OCI-LY1 (cell line): ENCODE data around the gene CHSY1.

Source experiments
- H2AFZ ChIP-seq: fragments of 200-600 bp; sonication (generic), shearing (Covaris generic); 2 replicates; pipeline ENCODE4 v1.6.0; 2014; ENCODE audit warnings: antibody characterized with exemption, mild to moderate bottlenecking, low read length
- H3F3A ChIP-seq: fragments of 200-600 bp; sonication (generic), shearing (Covaris generic); 2 replicates; pipeline ENCODE4 v1.6.0; 2014; ENCODE audit warnings: mild to moderate bottlenecking, antibody characterized with exemption, low read length, moderate library complexity; ENCODE audit not compliant: insufficient read depth
- H3K27ac ChIP-seq: fragments of 200-600 bp; sonication (generic); 2 replicates; pipeline ENCODE4 v1.5.1; 2014; ENCODE audit warnings: low read length, mixed run types, mild to moderate bottlenecking, low read depth; ENCODE audit not compliant: poor library complexity, severe bottlenecking
- H3K27me3 ChIP-seq: fragments of 200-600 bp; sonication (generic); 2 replicates; pipeline ENCODE4 v1.6.0; 2014; ENCODE audit warnings: antibody characterized with exemption, mild to moderate bottlenecking, low read length, moderate library complexity; ENCODE audit not compliant: insufficient read depth
- H3K36me3 ChIP-seq: fragments of 200-600 bp; sonication (generic); 2 replicates; pipeline ENCODE4 v1.6.1; 2014; ENCODE audit warnings: mild to moderate bottlenecking, antibody characterized with exemption, low read length, moderate library complexity, mixed read lengths; ENCODE audit not compliant: insufficient read depth
- H3K4me1 ChIP-seq: fragments of 200-600 bp; sonication (generic); 2 replicates; pipeline ENCODE4 v1.5.1; 2014; ENCODE audit warnings: mild to moderate bottlenecking, low read length, moderate library complexity; ENCODE audit not compliant: insufficient read depth, severe bottlenecking
- H3K4me2 ChIP-seq: fragments of 200-600 bp; sonication (generic), shearing (Covaris generic); 2 replicates; pipeline ENCODE4 v1.6.1; 2014; ENCODE audit warnings: low read length
- H3K4me3 ChIP-seq: fragments of 200-600 bp; sonication (generic); 2 replicates; pipeline ENCODE4 v1.5.1; 2014; ENCODE audit warnings: low read length, low read depth, mild to moderate bottlenecking, mixed read lengths; ENCODE audit not compliant: poor library complexity, severe bottlenecking
- H3K79me2 ChIP-seq: fragments of 200-600 bp; shearing (Covaris generic); 2 replicates; pipeline ENCODE4 v1.6.1; 2016; ENCODE audit warnings: mixed run types, low read length, mixed read lengths; ENCODE audit not compliant: insufficient read depth
- H3K9ac ChIP-seq: fragments of 200-600 bp; sonication (generic), shearing (Covaris generic); 2 replicates; pipeline ENCODE4 v1.6.1; 2014; ENCODE audit warnings: mild to moderate bottlenecking, low read length, mixed read lengths
- H3K9me2 ChIP-seq: fragments of 200-600 bp; sonication (generic), shearing (Covaris generic); 2 replicates; pipeline ENCODE4 v1.6.1; 2014; ENCODE audit warnings: low read depth, mild to moderate bottlenecking, low read length, mixed read lengths
- H3K9me3 ChIP-seq: fragments of 200-600 bp; shearing (Covaris generic); 2 replicates; pipeline ENCODE4 v1.6.1; 2014; ENCODE audit warnings: low read length, mixed read lengths
- H4K20me1 ChIP-seq: fragments of 200-600 bp; sonication (generic), shearing (Covaris generic); 2 replicates; pipeline ENCODE4 v1.6.0; 2016; ENCODE audit warnings: mild to moderate bottlenecking, low read length; ENCODE audit not compliant: insufficient read depth
- EZH2 ChIP-seq: fragments of 200-600 bp; sonication (generic), shearing (Covaris generic); IDR thresholded peaks from 2 replicates; pipeline ENCODE4 v1.8.0; 2017; ENCODE audit warnings: borderline replicate concordance, mixed run types, mild to moderate bottlenecking, antibody characterized with exemption, low read length, moderate library complexity, mixed read lengths
- TF ChIP-seq, protein P1 (sequence below): fragments of 200-600 bp; sonication (generic), shearing (Covaris generic); IDR thresholded peaks from 2 replicates; pipeline ENCODE4 v1.5.1; 2017; ENCODE audit warnings: mild to moderate bottlenecking, antibody characterized with exemption, low read length, moderate library complexity, mixed read lengths

The CHSY1 gene

GRCh38 chr15:101255615-101256241, 3.9 kb upstream of the CHSY1 start:
- Histone ChIP-seq H3K4me2 (no peak overlapping the region), H3K9me2 (no peaks in the 10 kb centered on the region), H3K9me3 (no peaks in the 10 kb centered on the region), H3F3A (no peaks in the 10 kb centered on the region), H3K9ac (no peak overlapping the region), H3K4me3 (no peak overlapping the region), H3K27me3 (peaks cover 5% of the 10 kb centered on the region; the same call in 1 of the 2 replicates), H4K20me1 (no peaks in the 10 kb centered on the region), H2AFZ (no peak overlapping the region), H3K36me3 (no peaks in the 10 kb centered on the region), H3K27ac (no peak overlapping the region), H3K79me2 (no peaks in the 10 kb centered on the region), H3K4me1 (peaks cover 10% of the 10 kb centered on the region)
- TF ChIP-seq, protein P1, sequence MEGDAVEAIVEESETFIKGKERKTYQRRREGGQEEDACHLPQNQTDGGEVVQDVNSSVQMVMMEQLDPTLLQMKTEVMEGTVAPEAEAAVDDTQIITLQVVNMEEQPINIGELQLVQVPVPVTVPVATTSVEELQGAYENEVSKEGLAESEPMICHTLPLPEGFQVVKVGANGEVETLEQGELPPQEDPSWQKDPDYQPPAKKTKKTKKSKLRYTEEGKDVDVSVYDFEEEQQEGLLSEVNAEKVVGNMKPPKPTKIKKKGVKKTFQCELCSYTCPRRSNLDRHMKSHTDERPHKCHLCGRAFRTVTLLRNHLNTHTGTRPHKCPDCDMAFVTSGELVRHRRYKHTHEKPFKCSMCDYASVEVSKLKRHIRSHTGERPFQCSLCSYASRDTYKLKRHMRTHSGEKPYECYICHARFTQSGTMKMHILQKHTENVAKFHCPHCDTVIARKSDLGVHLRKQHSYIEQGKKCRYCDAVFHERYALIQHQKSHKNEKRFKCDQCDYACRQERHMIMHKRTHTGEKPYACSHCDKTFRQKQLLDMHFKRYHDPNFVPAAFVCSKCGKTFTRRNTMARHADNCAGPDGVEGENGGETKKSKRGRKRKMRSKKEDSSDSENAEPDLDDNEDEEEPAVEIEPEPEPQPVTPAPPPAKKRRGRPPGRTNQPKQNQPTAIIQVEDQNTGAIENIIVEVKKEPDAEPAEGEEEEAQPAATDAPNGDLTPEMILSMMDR, result no peak
- no peak for TF ChIP-seq EZH2

GRCh38 chr15:101255051-101255395, 3.2 kb upstream of the CHSY1 start:
- TF ChIP-seq, protein P1, result no peak
- TF ChIP-seq EZH2, result no peak
- Histone ChIP-seq H3F3A (no peaks in the 10 kb centered on the region), H3K27me3 (peaks cover 9% of the 10 kb centered on the region), H3K4me3 (no peak overlapping the region), H3K4me1 (peaks cover 17% of the 10 kb centered on the region), H4K20me1 (no peaks in the 10 kb centered on the region), H3K9me2 (no peaks in the 10 kb centered on the region), H3K36me3 (no peaks in the 10 kb centered on the region), H3K4me2 (no peak overlapping the region), H3K9me3 (no peaks in the 10 kb centered on the region), H2AFZ (no peak overlapping the region), H3K79me2 (no peaks in the 10 kb centered on the region), H3K9ac (no peak overlapping the region), H3K27ac (no peak overlapping the region)

DNA sequence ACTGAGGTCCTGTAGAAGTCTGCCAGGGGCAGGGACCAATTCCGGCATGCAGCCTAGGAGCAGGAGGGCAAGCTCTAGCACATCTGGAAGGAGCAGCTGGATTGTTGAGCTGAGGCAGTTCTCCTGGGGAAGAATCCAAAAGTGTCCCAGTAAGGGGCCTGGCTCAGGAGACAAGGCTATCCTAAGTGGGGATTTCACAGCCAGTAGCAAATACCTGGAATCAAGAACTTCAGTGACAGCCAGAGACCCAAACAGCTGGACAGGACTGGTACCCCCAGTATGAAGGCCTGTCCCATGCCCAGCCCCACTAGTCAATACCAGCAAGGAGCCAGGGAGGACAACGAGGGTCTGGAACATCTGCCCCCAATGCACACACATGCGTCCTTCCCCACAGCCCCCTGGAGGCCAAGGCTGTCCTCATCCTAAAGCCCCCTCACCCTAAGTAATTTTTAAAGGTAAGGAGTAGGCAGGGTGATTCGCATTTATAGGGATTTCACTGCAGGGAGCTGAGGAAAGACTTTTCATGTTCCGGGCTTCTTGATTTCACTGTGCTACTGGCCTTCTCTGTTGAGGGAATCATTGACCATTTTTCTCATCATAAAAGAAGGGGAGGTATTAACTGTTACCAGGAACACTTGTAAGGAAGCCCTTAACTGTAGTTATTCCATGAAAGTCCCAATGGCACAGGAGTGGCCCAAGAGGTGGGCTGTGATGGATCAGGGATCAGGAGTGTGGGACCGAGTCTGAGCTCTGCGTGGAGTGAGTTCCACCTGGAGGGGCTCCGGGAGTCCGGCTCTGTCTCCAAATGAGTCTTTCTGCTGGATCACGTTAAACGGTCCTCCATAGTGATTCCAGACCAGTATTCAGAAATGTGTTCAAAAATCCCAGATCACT, 2.6 kb upstream of the CHSY1 start:
- Histone ChIP-seq H3K9me2 (no peaks in the 10 kb centered on the region), H2AFZ (no peak overlapping the region), H3K27me3 (peaks cover 9% of the 10 kb centered on the region), H3K36me3 (no peaks in the 10 kb centered on the region), H3K79me2 (no peaks in the 10 kb centered on the region), H3K4me3 (no peak overlapping the region), H3K9me3 (no peaks in the 10 kb centered on the region), H3K4me2 (no peak overlapping the region), H3K9ac (no peak overlapping the region), H3K4me1 (peaks cover 17% of the 10 kb centered on the region), H4K20me1 (no peaks in the 10 kb centered on the region), H3K27ac (no peak overlapping the region), H3F3A (no peaks in the 10 kb centered on the region)
- no peak for TF ChIP-seq EZH2
- TF ChIP-seq, protein P1, result no peak
